GM21528 (cell line): Measurements from ENCODE around the gene GPSM1.
A peak's percentile ranks its signal among the peaks of the same experiment; 100 is the strongest.

ENCODE experiments used
- ATAC-seq: cut with Tn5 transposase; IDR thresholded peaks from one replicate; pipeline ENCODE4 v1.9.1; 2021; ENCODE audit warnings: mild to moderate bottlenecking, moderate library complexity; ENCODE audit not compliant: unreplicated experiment, low FRiP score

The GPSM1 gene

GRCh38 chr9:136355616-136356557 is 28.5 kb downstream of the GPSM1 start:
- no peak for ATAC-seq

- ATAC-seq = no peak
Measured at GRCh38 chr9:136357202-136357725, 29.9 kb downstream of the GPSM1 start.

GRCh38 chr9:136358016-136358415 is 30.7 kb downstream of the GPSM1 start:
- no peak for ATAC-seq

GRCh38 chr9:136358888-136359287 is 31.5 kb downstream of the GPSM1 start:
- ATAC-seq = no peak

GRCh38 chr9:136359774-136360718 is 32.7 kb downstream of the GPSM1 start:
- ATAC-seq = no peak

GRCh38 chr9:136361047-136361753 is 33.9 kb downstream of the GPSM1 start:
- ATAC-seq = no peak

- no peak for ATAC-seq
Measured at GRCh38 chr9:136361754-136362449, 34.6 kb downstream of the GPSM1 start.

- no peak for ATAC-seq
Measured at GRCh38 chr9:136362450-136362784, 35.1 kb downstream of the GPSM1 start.

- ATAC-seq = peak; percentile 66
Measured at GRCh38 chr9:136363106-136363948, 36.0 kb downstream of the GPSM1 start, which contains the start of gene DNLZ. Gene DNLZ, minus strand, starts transcription at chr9:136363744. Its CDS starts 30 bp downstream, at chr9:136363714.

GRCh38 chr9:136363949-136364748 is 36.8 kb downstream of the GPSM1 start:
- ATAC-seq = no peak

- no peak for ATAC-seq
Measured at GRCh38 chr9:136364942-136365774, 37.8 kb downstream of the GPSM1 start.

GRCh38 chr9:136365775-136366222 is 38.5 kb downstream of the GPSM1 start:
- ATAC-seq = no peak

GRCh38 chr9:136366826-136367225 is 39.5 kb downstream of the GPSM1 start:
- no peak for ATAC-seq

GRCh38 chr9:136367296-136368145 is 40.2 kb downstream of the GPSM1 start:
- no peak for ATAC-seq

GRCh38 chr9:136368190-136368589 is 40.9 kb downstream of the GPSM1 start:
- ATAC-seq = no peak

- ATAC-seq = no peak
Measured at GRCh38 chr9:136370037-136370436, 42.7 kb downstream of the GPSM1 start.
